Loucy (cell line): Measurements from ENCODE around the gene PITX1.

Experiments
- CTCF ChIP-seq: fragments of 200-600 bp; sonication (generic); conservative IDR thresholded peaks from 2 replicates; pipeline ENCODE4 v1.5.1; 2014; ENCODE audit warnings: mild to moderate bottlenecking, antibody characterized with exemption, low read length
- EZH2phosphoT487 ChIP-seq: fragments of 200-600 bp; IDR thresholded peaks from 2 replicates; pipeline ENCODE4 v1.6.1; 2018; ENCODE audit warnings: antibody characterized with exemption, mild to moderate bottlenecking, moderate library complexity, borderline replicate concordance

GRCh38 chr5:135073761-135074345, 39.8 kb upstream of the PITX1 start:
- TF ChIP-seq CTCF (no peak), EZH2phosphoT487 (no peak)
